Colonic mucosa (tissue), 4 donors: ENCODE measurements around the gene ESYT3. TPM values are rescaled to one million over a fixed set of nuclear protein-coding genes. Genes with fewer than 3 reads are reported as not detected.
"Not testable (repeated sequence)": the region's sequence is repeated elsewhere in the genome, so short reads cannot be mapped to it uniquely, and the experiment has no call there.

ENCODE experiments used
- DNase-seq: peaks from one replicate; pipeline ENCODE4 v3.0.0-alpha.2; 2020
- H3K27ac ChIP-seq: fragments of 200-600 bp; one replicate; pipeline ENCODE4 v1.8.0; 2021
- H3K27me3 ChIP-seq: fragments of 200-600 bp; one replicate; pipeline ENCODE4 v1.8.0; 2021
- H3K36me3 ChIP-seq: fragments of 200-600 bp; one replicate; pipeline ENCODE4 v1.8.0; 2021
- H3K4me1 ChIP-seq: fragments of 200-600 bp; one replicate; pipeline ENCODE4 v1.8.0; 2021; ENCODE audit warnings: mild to moderate bottlenecking
- H3K4me3 ChIP-seq: fragments of 200-600 bp; one replicate; pipeline ENCODE4 v1.8.0; 2021
- H3K9ac ChIP-seq, 2 donors: one replicate each; pipeline ENCODE4 v1.7.0; 2013; ENCODE audit warnings: control low read depth in 2 of 2, low read depth in 2 of 2, low read length in 2 of 2
- H3K9me3 ChIP-seq: fragments of 200-600 bp; one replicate; pipeline ENCODE4 v1.8.0; 2021
- CTCF ChIP-seq: fragments of 200-600 bp; IDR thresholded peaks from one replicate; pipeline ENCODE4 v1.8.0; 2022; ENCODE audit warnings: antibody characterized with exemption, mild to moderate bottlenecking
- intact Hi-C: fragments of 100-400 bp; cut with DNase I; formaldehyde crosslinking; loops from one replicate; pipeline ENCODE4 v1.14.1; 2022
- total RNA-seq, 2 donors: library from RNA; stranded (reverse); fragmentation: NEBNext Ultra II Directional in 1 of 2; extraction: Animal tissue kit (Norgen Biotek cat#: 25700) in 1 of 2; gene quantifications; one replicate each; pipeline ENCODE4 v1.2.1, GENCODE V29; 2021
- donor health status: healthy.
- donor health status: DM: no; HTN: no; CAD: no.
- donor health status: DM: no; HTN: no; CAD: no.

Gene ESYT3
- total RNA-seq, 2 donors from 2014 or later, result 0.89 to 1.2 TPM

GRCh38 chr3:138450704-138451424, 16.4 kb downstream of the ESYT3 start:
- no peaks in the 10 kb centered on the region for H3K36me3 ChIP-seq
- no peak for DNase-seq

GRCh38 chr3:138451595-138452162, 17.3 kb downstream of the ESYT3 start:
- Histone ChIP-seq H3K4me1 (no peaks in the 10 kb centered on the region), H3K4me3 (no peak overlapping the region), H3K27me3 (no peaks in the 10 kb centered on the region), H3K9ac (no peak overlapping the region), H3K9me3 (no peaks in the 10 kb centered on the region), H3K27ac (no peak overlapping the region), H3K36me3 (no peaks in the 10 kb centered on the region)
- no peak for DNase-seq
- intact Hi-C loops, result no loop called here
- TF ChIP-seq CTCF, result no peak

More at GRCh38 chr3:138450704-138451424, 16.4 kb downstream of the ESYT3 start:
- H3K4me3 ChIP-seq, result no peak overlapping the region
- intact Hi-C loops, result no loop called here
- no peak overlapping the region for H3K27ac ChIP-seq
- no peaks in the 10 kb centered on the region for H3K27me3 ChIP-seq
- H3K9ac ChIP-seq, result no peak overlapping the region
- H3K4me1 ChIP-seq, result no peaks in the 10 kb centered on the region
- no peak for TF ChIP-seq CTCF
- no peaks in the 10 kb centered on the region for H3K9me3 ChIP-seq

- no peak overlapping the region for H3K4me3 ChIP-seq
- intact Hi-C loops, result no loop called here
- no peak overlapping the region for H3K27ac ChIP-seq
- no peaks in the 10 kb centered on the region for H3K27me3 ChIP-seq
- H3K4me1 ChIP-seq, result no peaks in the 10 kb centered on the region
- H3K9ac ChIP-seq, result no peak overlapping the region
- H3K9me3 ChIP-seq, result no peaks in the 10 kb centered on the region
- H3K36me3 ChIP-seq, result no peaks in the 10 kb centered on the region
- TF ChIP-seq CTCF, result no peak
- DNase-seq, result no peak
These were observed 18.0 kb downstream of the ESYT3 start for GRCh38 chr3:138452436-138452835.

- H3K4me3 ChIP-seq, intact Hi-C loops: not testable (repeated sequence)
These were observed 19.5 kb downstream of the ESYT3 start for GRCh38 chr3:138453940-138454339.

GRCh38 chr3:138455801-138456716, 21.6 kb downstream of the ESYT3 start:
- no peak overlapping the region for H3K9ac ChIP-seq
- TF ChIP-seq CTCF, result no peak
- no peaks in the 10 kb centered on the region for H3K9me3 ChIP-seq
- H3K4me1 ChIP-seq, result no peaks in the 10 kb centered on the region
- H3K36me3 ChIP-seq, result no peaks in the 10 kb centered on the region
- intact Hi-C loops, result no loop called here
- no peak overlapping the region for H3K27ac ChIP-seq
- no peak for DNase-seq
- no peaks in the 10 kb centered on the region for H3K27me3 ChIP-seq
- no peak overlapping the region for H3K4me3 ChIP-seq

More at GRCh38 chr3:138453940-138454339, 19.5 kb downstream of the ESYT3 start:
- not testable (repeated sequence) for H3K9me3 ChIP-seq, H3K27ac ChIP-seq, H3K36me3 ChIP-seq, H3K4me1 ChIP-seq, H3K9ac ChIP-seq, DNase-seq, H3K27me3 ChIP-seq
